GM18858 (cell line): ENCODE measurements around the gene LPP.

Experiments
- ATAC-seq: cut with Tn5 transposase; IDR thresholded peaks from one replicate; pipeline ENCODE4 v1.9.1; 2021; ENCODE audit not compliant: unreplicated experiment

LPP gene

DNA sequence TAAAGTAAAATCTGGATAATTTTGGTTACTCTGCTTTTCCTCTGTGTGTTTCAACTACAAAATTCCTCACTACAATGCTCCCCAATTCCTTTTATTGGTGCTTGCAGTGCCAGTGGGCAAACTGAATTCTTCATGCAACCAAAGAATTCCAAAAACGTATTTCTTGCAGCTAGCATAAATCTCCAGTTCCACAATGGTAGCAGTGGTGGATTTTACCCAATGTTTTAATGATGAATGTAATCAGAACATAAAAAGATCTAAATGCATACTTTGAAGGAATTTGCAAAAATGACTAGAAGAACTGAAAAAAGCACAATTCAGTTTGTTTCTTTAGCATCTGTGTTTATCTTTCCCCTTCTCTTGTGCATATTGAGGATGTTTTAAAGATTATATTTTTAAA lies 658.2 kb downstream of the LPP start:
- ATAC-seq, result no peak

- ATAC-seq, result no peak
Measured at GRCh38 chr3:188814581-188814980, 660.6 kb downstream of the LPP start.

DNA sequence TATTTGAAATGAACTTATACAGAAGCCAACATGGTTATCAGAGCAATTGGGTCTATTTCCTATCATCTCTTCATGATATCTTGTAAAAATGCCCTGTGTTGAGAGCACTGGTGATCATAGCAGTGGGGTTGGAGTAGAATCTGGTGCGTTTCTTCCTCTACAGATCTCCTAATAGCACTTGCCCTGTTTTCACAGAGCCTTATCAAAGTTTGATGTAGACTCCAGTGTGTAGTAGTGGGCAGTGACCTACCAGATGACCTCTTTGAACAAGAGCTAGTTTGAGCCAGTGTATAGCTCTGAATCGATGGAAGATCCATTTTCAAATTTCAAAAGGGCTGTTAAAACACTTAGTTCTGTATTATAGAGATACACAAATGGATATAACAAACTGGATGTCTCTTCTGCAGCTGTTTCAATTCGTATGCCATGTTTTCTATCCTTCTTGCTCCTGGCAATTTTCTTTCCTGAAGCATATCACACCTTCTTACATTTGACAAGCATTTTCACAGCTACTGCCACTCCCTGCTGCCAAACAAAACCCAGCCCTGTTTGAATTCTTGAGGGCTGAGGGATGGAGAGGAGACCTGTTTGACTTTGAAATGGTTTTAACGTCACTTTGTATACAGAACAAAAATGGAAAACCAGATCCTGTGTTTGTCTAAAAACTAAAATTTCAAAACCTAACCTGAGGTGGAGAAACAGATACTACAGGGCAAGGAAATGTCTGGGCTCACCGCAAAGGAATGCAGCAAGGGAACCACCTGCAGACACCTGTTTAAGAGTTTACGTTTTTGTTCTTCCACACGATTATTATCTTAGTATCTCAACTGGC lies 663.4 kb downstream of the LPP start:
- no peak for ATAC-seq

- ATAC-seq, result no peak
Measured at GRCh38 chr3:188817935-188818269, 663.9 kb downstream of the LPP start.

GRCh38 chr3:188818282-188818681 lies 664.3 kb downstream of the LPP start:
- ATAC-seq, result no peak

GRCh38 chr3:188819939-188820338 lies 666.0 kb downstream of the LPP start:
- no peak for ATAC-seq

- no peak for ATAC-seq
Measured at GRCh38 chr3:188822004-188822403, 668.0 kb downstream of the LPP start.

- no peak for ATAC-seq
Measured at GRCh38 chr3:188822411-188822810, 668.5 kb downstream of the LPP start.

DNA sequence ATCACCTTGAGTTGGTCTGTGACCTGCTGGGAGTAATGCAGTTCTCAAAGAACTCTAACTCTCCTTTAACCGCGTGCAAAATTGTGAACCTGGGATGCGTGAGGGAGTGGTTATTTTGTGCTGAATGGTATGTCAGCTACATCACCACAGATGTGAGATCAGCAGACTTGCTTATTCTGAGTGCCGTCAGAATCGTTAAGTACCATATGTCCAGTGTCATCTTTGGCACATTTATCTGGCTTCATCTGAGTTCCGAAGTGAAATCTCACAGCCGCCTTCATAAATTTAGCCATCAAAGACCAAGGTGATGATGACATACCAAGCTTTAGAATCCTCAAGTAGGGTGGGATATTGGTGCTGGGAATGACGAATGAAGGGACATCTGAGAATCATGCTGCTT lies 670.6 kb downstream of the LPP start:
- no peak for ATAC-seq

GRCh38 chr3:188825901-188826300 lies 671.9 kb downstream of the LPP start:
- ATAC-seq, result no peak

GRCh38 chr3:188826574-188826973 lies 672.6 kb downstream of the LPP start:
- ATAC-seq, result no peak

DNA sequence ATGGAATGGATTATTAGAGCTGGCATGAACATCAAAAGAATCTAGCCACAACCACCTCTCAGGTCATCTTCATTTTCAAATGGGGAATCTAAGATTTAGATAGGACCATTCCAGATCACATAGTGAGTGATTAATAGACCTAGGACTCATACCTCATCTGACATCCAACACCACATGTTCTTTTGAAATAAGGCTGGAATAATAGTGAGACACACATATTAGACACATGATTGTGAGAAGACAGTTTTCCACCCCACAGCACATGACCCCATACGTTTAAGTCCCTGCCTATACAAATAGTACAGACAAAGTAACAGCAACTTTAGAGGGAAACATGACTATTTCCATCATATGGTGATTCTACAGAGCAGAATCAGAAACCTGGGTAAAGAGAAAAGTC lies 673.1 kb downstream of the LPP start:
- ATAC-seq, result no peak

DNA sequence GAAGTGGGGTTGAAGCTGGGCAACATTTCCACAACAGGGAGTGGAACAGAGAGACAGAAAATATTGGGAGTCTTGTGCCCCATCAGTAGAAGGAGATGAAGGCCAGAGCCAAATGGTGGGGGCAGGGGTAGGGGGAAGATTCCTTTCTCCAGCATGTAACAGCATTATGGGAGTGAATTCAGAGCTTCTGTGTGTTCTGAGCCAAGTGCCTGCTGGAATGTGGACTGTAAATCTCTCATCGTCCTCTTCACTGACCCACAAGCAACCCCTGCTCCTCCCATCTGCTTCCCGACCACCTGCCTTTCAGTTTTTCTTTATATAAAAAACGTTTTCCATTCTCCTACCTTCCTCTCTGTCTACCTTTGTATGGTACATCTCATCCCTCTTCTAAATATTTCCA lies 673.6 kb downstream of the LPP start:
- no peak for ATAC-seq

DNA sequence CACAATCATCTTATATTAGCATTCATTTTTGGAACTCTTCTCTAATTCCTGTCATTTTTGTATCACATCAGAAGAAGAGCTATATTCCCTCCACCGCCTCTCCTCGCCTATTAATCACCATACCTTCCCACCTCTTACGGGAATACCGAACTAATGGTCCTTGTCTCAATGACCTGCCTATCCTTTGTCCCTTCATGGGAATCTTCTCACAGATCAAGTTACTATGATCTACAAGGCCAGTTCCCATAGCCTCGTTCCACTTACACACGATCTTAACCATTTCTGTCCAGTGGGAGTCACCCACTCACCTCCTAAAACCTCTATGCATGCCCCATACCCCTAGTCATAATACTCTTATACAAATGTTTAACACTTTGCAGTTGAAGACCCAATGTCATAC lies 675.2 kb downstream of the LPP start:
- ATAC-seq, result no peak

GRCh38 chr3:188829576-188829975 lies 675.6 kb downstream of the LPP start:
- ATAC-seq, result no peak

DNA sequence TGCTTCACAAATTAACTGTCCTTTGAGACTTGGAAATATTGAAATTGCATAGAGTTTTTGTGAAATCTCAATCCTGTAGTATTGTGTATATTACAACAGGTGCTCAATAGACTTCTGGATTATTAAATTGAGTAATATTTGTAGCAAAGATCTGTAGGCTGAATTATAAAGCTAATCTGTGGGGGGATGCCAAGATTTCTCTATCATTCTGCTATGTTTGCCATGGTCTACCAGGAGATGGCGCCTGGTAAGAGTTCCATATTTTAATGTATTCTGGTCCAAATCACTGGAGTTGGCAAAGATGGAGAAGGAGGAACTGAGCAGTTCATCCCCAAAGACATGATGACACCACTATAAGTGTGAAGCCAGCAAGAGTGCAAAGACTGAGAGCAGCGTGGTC lies 676.9 kb downstream of the LPP start:
- ATAC-seq, result no peak

DNA sequence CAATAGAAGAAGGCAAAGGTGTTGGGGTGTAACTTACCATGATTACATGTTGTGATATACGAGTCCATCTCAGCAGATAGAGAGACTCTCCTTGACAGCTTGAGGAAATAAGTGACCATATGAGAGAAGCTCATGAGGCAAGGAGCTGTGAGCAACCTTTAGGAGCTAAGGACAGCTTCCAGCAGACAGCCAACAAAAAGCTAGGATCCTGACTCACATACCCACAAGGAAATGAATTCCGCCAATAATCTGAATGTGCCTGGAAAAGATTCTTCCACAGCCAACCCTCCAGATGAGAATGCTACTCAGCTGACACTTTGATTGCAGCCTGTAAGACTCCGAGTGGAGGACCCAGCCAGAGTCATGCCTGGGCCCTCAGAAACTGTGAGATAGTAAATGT lies 678.2 kb downstream of the LPP start:
- ATAC-seq, result no peak

- no peak for ATAC-seq
Measured at GRCh38 chr3:188832961-188833721, 679.2 kb downstream of the LPP start.

DNA sequence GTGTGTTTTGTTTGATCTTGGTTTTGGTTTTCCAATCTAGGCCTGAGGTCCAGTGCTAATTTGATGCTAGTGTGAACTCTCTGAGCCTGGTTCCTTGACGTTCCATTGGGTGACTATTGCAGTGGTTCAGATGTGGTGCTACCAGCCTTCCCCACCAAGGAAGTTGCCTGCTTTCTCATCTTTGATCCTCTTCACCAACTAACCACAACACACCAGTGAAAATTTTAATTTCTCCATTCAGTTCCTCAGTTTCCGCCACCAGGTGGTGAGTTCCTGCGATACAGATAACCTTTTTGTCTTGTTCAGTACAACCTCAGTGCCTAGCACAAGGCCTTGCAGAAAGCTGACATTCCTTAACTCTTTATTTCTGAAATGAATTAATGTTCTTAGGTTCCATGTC lies 680.4 kb downstream of the LPP start:
- ATAC-seq, result no peak

DNA sequence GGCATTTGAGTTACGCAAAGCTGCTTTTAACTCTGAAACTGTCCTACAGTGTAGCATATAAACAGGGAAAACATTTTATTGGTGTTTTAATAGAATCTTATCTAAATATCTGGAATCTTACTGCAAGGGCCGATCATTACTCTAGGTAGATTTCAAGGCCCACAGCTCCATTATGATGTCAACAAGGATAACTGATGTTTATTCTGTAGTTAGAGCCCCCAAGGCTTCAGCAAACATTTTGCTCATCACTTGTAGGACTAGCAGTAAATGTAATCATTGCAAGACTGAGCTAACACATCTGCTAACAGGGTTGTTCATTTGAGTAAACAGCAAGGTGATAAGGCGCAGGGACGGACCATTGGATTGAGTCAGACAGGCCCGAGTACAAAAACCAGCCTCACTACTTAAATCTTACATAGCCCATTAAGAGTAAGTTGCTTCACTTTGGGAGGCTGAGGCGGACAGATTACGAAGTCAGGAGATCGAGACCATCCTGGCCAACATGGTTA lies 685.3 kb downstream of the LPP start:
- ATAC-seq, result no peak

- ATAC-seq, result no peak
Measured at GRCh38 chr3:188840290-188840689, 686.3 kb downstream of the LPP start.

- ATAC-seq, result no peak
Measured at GRCh38 chr3:188841906-188842305, 687.9 kb downstream of the LPP start.
